HG03175 (cell line): ENCODE results near the gene CLBA1.
A peak's percentile ranks its signal among the peaks of the same experiment; 100 is the strongest.

Experiments used
- ATAC-seq: cut with Tn5 transposase; IDR thresholded peaks from one replicate; pipeline ENCODE4 v1.9.1; 2021; ENCODE audit warnings: mild to moderate bottlenecking, moderate library complexity; ENCODE audit not compliant: unreplicated experiment

Gene CLBA1

GRCh38 chr14:104968153-104968527 is 17.4 kb upstream of the CLBA1 start:
- ATAC-seq, result no peak

- ATAC-seq, result no peak
Observed at GRCh38 chr14:104968541-104969401, 16.8 kb upstream of the CLBA1 start.

GRCh38 chr14:104969741-104970230 is 15.8 kb upstream of the CLBA1 start:
- no peak for ATAC-seq

GRCh38 chr14:104970231-104971068 is 15.1 kb upstream of the CLBA1 start:
- no peak for ATAC-seq

- no peak for ATAC-seq
Observed at GRCh38 chr14:104971447-104972240, 13.9 kb upstream of the CLBA1 start.

GRCh38 chr14:104972301-104973134 is 13.1 kb upstream of the CLBA1 start:
- ATAC-seq, result no peak

- no peak for ATAC-seq
Observed at GRCh38 chr14:104973135-104973384, 12.5 kb upstream of the CLBA1 start.

- no peak for ATAC-seq
Observed at GRCh38 chr14:104973385-104974145, 12.0 kb upstream of the CLBA1 start.

GRCh38 chr14:104974146-104974541 is 11.4 kb upstream of the CLBA1 start:
- no peak for ATAC-seq

- ATAC-seq, result no peak
Observed at GRCh38 chr14:104974665-104975390, 10.8 kb upstream of the CLBA1 start.

- ATAC-seq, result no peak
Observed at GRCh38 chr14:104975481-104976197, 9.9 kb upstream of the CLBA1 start.

- peak; percentile 43 for ATAC-seq
Observed at GRCh38 chr14:104976198-104977007, 9.2 kb upstream of the CLBA1 start.

- ATAC-seq, result no peak
Observed at GRCh38 chr14:104977008-104977680, 8.4 kb upstream of the CLBA1 start.

- no peak for ATAC-seq
Observed at GRCh38 chr14:104977681-104978653, 7.6 kb upstream of the CLBA1 start, which contains the start of gene AHNAK2. AHNAK2 (minus strand) TSS chr14:104978374; CDS start chr14:104978237, 137 bp downstream.
